GM20431 (cell line): ENCODE data around the gene XPO1.
"Not testable (repeated sequence)": the region's sequence is repeated elsewhere in the genome, so short reads cannot be mapped to it uniquely, and the experiment has no call there.

Experiments used
- in situ Hi-C: fragments of 300-500 bp; cut with MseI, MboI; formaldehyde crosslinking; loops from one replicate; pipeline ENCODE4 v1.15.0; 2020; ENCODE audit warnings: low sequenced_read_pairs; ENCODE audit not compliant: unreplicated experiment

Gene XPO1

GRCh38 chr2:61470122-61470951 lies 67.8 kb downstream of the XPO1 start:
- in situ Hi-C loops: no loop called here

DNA sequence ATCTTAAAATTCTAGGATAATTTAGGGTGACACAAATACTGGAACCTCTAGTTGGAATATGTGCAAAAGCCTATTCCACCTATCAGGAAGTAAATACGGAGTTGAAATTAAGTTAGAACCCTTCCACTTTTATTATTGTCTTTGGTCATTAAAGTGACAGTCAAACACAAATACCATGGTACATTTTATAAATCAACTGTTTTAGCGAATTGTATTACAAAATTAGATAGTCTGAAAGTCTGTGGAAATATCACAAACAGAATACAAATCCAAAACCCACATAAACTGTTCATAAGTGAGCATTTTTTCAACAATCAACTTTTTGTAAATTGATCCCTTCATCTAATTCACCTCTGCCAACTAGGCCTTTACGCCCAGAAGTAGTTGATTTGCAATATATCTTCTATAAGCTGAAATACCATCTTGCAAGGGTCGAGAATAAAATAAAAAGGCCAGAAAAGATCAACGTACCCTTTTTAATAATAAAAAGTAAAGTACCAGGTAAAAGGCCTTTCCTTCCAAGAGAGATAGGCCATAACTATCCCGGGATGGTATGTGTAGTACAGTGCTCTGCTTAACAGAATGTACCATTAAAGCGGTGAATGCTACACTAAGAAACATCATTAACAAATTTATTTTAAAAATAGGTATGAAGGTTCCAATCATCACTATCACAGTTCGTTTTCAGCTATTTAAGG lies 68.6 kb downstream of the XPO1 start:
- in situ Hi-C loops: no loop called here

GRCh38 chr2:61468231-61468630 lies 69.9 kb downstream of the XPO1 start:
- in situ Hi-C loops: not testable (repeated sequence)

- in situ Hi-C loops: no loop called here
Measured at GRCh38 chr2:61465045-61465444, 73.1 kb downstream of the XPO1 start.

DNA sequence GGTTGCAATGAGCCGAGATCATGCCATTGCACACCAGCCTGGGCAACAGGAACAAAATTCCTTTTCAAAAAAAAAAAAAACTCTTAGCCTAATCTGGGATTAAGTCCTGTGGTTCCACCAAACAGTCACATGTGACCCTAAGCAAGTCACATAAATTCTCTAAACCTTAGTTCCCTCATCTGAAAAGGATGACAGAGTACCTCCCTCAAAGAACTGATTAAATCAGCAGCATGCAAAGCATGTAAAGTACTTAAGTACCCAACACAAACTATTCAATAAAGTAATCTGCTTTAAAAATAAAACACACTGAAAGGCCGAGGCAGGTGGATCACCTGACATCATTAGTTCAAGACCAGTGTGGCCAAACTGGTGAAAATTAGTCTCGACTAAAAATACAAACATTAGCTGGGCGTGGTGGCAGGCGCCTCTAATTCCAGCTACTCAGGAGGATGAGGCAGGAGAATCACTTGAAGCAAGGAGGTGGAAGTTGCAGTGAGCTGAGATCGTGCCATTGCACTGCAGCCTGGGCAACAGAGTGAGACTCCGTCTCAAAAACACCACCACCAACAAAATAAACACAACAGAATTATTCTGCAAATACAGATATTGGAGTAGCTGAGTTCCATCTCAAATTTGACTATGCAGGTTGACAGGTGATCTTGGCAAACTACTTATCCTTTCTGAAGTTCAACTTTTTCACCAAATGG lies 74.2 kb downstream of the XPO1 start:
- in situ Hi-C loops: no loop called here

GRCh38 chr2:61461404-61461803 lies 76.8 kb downstream of the XPO1 start:
- in situ Hi-C loops: no loop called here

DNA sequence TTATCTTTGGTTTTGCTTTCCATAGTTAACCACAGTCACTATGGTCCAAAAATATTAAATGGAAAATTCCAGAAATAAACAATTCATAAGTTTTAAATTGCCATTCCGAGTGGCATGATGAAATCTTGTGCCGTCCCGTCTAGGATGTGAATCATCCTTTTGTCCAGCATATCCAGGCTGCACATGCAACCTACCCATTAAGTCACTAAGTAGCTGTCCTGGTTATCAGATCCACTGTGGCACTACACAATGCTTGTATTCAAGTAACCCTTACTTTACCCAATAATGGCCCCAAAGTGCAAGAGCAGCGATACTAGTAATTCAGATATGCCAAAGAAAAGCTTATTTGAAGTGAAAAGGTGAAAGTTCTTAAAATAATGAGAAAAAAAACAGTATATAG lies 78.0 kb downstream of the XPO1 start:
- in situ Hi-C loops: no loop called here

DNA sequence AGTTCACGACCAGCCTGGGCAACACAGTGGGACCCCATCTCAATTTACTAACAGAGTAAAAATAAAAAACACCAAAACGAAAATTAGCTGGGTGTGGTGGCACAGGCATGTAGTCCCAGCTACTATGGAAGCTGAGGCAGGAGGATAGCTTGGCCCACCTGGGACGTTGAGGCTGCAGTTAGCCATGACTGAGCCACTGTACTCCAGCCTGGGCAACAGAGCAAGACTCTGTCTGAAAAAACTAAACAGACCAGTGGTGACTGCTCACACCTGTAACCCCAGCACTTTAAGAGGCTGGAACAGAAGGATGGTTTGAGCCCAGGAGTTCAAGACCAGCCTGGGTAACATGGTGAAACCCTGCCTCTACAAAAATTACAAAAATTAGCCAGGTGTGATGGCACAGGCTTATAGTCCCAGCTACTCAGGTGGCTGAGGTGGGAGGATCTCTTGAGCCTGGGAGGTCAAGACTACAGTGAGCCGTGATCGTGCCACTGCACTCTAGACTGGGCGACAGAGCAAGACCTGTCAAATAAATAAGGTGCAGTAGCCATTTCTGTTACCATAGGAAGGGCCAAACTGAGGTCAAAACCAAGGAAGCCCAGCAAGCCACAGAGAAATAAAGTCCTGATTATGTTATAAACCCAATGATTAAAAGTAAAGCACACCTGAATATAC lies 81.3 kb downstream of the XPO1 start:
- in situ Hi-C loops: no loop called here

- in situ Hi-C loops: no loop called here
Measured at GRCh38 chr2:61456070-61456745, 81.9 kb downstream of the XPO1 start.

DNA sequence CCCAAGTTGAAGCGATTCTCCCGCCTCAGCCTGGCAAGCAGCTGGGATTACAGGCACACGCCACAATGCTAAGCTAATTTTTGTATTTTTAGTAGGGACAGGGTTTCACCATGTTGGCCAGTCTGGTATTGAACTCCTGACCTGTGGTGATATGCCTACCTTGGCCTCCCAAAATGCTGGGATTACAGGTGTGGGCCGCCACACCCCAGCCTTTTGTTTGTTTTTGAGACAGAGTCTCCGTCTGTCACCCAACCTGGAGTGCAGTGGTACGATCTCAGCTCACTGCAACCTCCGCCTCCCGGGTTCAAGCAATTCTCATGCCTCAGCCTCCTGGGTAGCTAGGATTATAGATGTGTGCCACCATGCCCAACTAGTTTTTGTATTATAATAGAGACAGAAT lies 83.2 kb downstream of the XPO1 start:
- in situ Hi-C loops: not testable (repeated sequence)

DNA sequence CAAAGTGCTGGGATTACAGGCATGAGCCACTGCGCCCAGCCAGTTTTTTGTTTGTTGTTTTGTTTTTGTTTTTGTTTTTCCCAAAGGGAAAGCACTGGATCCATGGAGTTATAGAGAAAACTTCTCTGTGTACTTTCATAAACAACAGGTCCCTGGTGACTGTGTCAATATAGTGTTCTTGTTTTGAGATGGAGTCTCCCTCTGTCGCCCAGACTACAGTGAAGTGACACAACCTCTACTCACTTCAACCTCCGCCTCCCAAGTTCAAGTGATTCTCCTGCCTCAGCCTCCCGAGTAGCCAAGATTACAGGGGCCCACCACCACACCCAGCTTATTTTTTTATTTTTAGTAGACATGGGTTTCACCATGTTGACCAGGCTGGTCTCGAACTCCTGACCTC lies 83.8 kb downstream of the XPO1 start:
- in situ Hi-C loops: no loop called here

GRCh38 chr2:61452392-61452791 lies 85.8 kb downstream of the XPO1 start:
- in situ Hi-C loops: no loop called here

GRCh38 chr2:61451178-61451577 lies 87.0 kb downstream of the XPO1 start:
- in situ Hi-C loops: no loop called here

DNA sequence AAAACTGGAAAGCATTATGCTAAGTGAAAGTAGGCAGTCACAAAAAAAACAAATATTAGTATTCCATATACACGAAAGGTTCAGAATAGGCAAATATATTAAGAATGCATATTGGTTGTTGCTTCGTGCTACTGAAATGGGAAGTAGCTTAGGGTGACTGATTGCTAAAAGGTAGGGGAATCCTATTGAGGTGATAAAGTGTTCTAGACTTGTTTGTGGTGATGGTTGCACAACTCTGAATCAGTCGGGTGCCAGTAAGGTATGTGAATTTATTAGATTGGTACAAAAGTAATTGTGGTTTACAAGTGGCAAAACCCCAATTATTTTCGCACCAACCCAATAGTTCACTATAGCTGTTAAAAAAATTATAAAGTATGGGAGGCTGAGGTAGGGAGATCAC lies 88.0 kb downstream of the XPO1 start:
- in situ Hi-C loops: no loop called here

DNA sequence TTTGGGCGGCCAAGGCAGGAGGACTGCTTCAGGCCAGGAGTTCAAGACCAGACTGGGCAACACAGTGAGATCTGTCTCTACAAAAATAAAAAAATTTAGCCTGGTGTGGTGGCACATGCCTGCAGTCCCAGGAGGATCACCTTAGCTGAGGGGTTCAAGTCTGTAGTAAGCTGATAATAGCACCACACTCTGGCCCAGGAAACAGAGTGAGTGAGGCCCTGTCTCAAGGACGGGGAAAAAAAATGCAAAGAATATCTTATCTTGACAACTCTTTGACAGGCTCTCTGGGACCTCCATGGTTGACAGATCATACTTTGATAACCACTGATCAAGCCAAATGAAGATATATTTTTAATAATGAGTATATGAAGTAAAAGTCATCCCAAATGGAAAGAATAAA lies 89.9 kb downstream of the XPO1 start:
- in situ Hi-C loops: no loop called here

DNA sequence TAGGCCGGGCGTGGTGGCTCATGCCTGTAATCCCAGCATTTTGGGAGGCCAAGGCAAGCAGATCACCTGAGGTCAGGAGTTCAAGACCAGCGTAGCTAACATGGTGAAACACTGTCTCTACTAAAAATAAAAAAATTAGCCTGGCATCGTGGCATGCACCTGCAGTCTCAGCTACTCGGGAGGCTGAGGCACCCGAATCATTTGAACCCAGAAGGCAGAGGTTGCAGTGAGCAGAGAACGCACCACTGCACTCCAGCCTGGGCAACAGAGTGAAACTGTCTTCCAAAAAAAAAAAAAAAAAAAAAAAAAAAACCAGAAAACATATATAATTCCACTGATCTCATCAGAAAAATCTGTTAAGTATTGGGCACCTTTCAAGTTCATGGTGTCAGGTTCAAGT lies 91.2 kb downstream of the XPO1 start:
- in situ Hi-C loops: not testable (repeated sequence)

GRCh38 chr2:61443342-61444041 lies 94.7 kb downstream of the XPO1 start:
- in situ Hi-C loops: no loop called here

DNA sequence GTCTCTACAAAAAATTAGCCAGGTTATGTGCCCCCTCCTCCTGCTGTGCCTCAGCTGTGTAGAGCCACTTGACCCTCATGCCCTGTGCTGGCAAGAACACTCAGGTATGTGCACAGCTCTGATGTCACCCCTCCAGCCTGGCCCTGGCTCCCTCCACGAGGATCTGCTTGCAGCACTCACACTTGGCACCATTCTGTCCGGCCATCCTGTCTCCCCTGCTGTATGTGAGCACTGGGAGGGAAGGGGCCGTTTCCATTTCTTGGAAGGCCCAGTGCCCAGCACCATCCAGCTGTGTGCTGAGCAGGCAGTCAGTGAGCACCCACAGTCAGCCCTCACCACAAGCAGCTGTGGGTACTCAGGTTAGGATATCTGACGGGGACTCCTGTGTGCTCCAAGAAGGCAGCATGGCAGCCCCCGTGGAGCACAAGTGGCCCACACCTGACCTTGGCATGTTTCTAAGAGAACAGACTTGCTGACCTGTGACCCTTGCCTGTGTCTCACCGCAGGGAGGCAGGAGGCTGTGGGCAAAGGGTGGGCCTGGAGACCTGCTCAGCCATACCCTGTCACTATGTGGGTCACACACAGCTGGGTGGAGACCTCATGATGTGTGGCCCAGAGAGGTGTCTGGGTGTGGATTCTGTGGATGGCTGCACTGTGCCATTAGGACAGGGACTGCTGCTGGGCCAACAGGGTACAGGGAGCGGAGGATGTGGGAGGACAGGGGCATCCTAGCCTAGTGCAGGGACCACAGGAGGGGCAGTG lies 98.7 kb downstream of the XPO1 start:
- in situ Hi-C loops: no loop called here

DNA sequence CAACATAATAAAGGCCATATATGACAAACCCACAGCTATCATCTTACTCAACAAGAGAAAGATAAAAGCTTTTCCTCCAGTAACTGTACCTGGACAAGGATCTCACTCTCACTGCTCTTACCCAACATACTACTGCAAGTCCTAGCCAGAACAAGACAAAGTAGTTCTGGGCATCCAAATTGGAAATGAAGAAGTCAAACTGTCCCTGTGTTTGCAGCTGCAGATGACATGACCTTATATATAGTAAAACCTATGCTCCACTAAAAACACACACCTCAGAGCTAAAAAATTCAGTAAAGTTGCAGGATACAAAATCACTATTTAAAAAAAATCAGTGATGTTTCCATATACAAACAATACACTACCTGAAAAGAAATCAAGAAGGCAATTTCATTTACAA lies 99.5 kb downstream of the XPO1 start:
- in situ Hi-C loops: no loop called here
